Left kidney (tissue), 2 donors: ENCODE measurements around the gene PPP3CA. TPM values are rescaled to one million over a fixed set of nuclear protein-coding genes. Genes with fewer than 3 reads are reported as not detected.

ENCODE experiments used
- DNase-seq: peaks from one replicate; pipeline ENCODE4 v3.0.0-alpha.2; 2013
- polyA plus RNA-seq: library from polyadenylated mRNA; unstranded; fragments of 120-200 nt; gene quantifications from one replicate; pipeline ENCODE4 v1.2.1, GENCODE V29; 2013; ENCODE audit not compliant: insufficient read length

The PPP3CA gene
- polyA plus RNA-seq, 1 donor, result 54.3 TPM

GRCh38 chr4:101050088-101050836, 297.1 kb downstream of the PPP3CA start:
- no peak for DNase-seq

GRCh38 chr4:101049549-101050001, 297.8 kb downstream of the PPP3CA start:
- DNase-seq, result no peak

GRCh38 chr4:101044766-101045165, 302.6 kb downstream of the PPP3CA start:
- DNase-seq, result no peak

GRCh38 chr4:101042847-101043246, 304.5 kb downstream of the PPP3CA start:
- no peak for DNase-seq

GRCh38 chr4:101040776-101041175, 306.6 kb downstream of the PPP3CA start:
- DNase-seq, result no peak

GRCh38 chr4:101039367-101039766, 308.0 kb downstream of the PPP3CA start:
- DNase-seq, result no peak

- DNase-seq, result no peak
These were observed 309.4 kb downstream of the PPP3CA start for GRCh38 chr4:101037938-101038413.

GRCh38 chr4:101037249-101037648, 310.1 kb downstream of the PPP3CA start:
- DNase-seq, result no peak

- DNase-seq, result no peak
These were observed 311.8 kb downstream of the PPP3CA start for GRCh38 chr4:101035487-101035886.

- DNase-seq, result no peak
These were observed 313.3 kb downstream of the PPP3CA start for GRCh38 chr4:101033986-101034385.

- no peak for DNase-seq
These were observed 314.8 kb downstream of the PPP3CA start for GRCh38 chr4:101032541-101032940.

- no peak for DNase-seq
These were observed 315.4 kb downstream of the PPP3CA start for GRCh38 chr4:101031971-101032370.

- DNase-seq, result no peak
These were observed 318.4 kb downstream of the PPP3CA start for GRCh38 chr4:101028886-101029285.

GRCh38 chr4:101027721-101028120, 319.6 kb downstream of the PPP3CA start:
- no peak for DNase-seq

- no peak for DNase-seq
These were observed 321.6 kb downstream of the PPP3CA start for GRCh38 chr4:101025755-101026154.

- DNase-seq, result no peak
These were observed 324.9 kb downstream of the PPP3CA start for GRCh38 chr4:101022151-101023024.

- DNase-seq, result no peak
These were observed 326.4 kb downstream of the PPP3CA start for GRCh38 chr4:101020956-101021355.

- DNase-seq, result no peak
These were observed 327.4 kb downstream of the PPP3CA start for GRCh38 chr4:101019941-101020401.

- no peak for DNase-seq
These were observed 328.0 kb downstream of the PPP3CA start for GRCh38 chr4:101019313-101019712.

GRCh38 chr4:101018836-101019235, 328.5 kb downstream of the PPP3CA start:
- DNase-seq, result no peak

- DNase-seq, result no peak
These were observed 332.9 kb downstream of the PPP3CA start for GRCh38 chr4:101014417-101014816.

- no peak for DNase-seq
These were observed 336.3 kb downstream of the PPP3CA start for GRCh38 chr4:101010987-101011386.

GRCh38 chr4:101009471-101009870, 337.9 kb downstream of the PPP3CA start:
- DNase-seq, result no peak
